ENCODE results near the gene LY86. TPM values are rescaled to one million over a fixed set of nuclear protein-coding genes. Genes with fewer than 3 reads are reported as not detected.

Gene LY86
- total RNA-seq, 1 experiment from 2014 or later: not detected

DNA sequence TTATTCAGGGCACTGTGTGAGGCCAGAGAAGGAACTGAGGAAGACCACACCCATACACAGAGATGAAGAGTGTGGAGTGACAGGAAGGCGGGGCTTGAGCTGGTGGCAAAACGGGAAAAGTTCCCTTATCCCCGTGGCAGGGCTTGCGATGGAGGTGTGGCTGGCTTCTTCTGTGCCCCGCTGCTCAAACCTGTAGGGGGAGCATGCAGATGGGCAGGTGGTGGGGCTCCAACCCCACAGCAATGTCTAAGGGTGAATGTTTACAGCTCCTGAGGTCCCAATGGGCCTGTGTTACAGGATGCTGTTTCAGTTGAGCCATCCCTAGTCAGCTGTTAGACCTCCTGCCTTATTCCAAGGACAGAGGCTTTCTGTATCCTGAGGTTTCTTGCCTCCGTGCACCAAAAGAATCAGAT, 105.9 kb downstream of the LY86 start:
- H3K36me3 Mint-ChIP-seq (ENCODE audit: insufficient read depth, unreplicated experiment): no peaks in the 10 kb centered on the region
- peaks cover 42% of the 10 kb centered on the region for H3K4me1 Mint-ChIP-seq (ENCODE audit: insufficient read depth, unreplicated experiment)
- peak overlapping the region; percentile 65 for H3K4me3 Mint-ChIP-seq (ENCODE audit: unreplicated experiment)
- TSS peak; percentile 79 for BruUV-seq (replicated peaks)
- CTCF ChIA-PET: interaction anchor here (0.5 to 1.7 kb wide), 4 partner anchors 17 to 112 kb away, joined by 3 to 6 read pairs (median 4); no protein-coding TSS in a partner anchor
- POLR2A ChIA-PET: interaction anchor here (0.6 to 3.0 kb wide), 26 partner anchors 8 to 568 kb away, joined by 3 to 22 read pairs (median 5); no protein-coding TSS in a partner anchor
- TF ChIP-seq, protein P1, sequence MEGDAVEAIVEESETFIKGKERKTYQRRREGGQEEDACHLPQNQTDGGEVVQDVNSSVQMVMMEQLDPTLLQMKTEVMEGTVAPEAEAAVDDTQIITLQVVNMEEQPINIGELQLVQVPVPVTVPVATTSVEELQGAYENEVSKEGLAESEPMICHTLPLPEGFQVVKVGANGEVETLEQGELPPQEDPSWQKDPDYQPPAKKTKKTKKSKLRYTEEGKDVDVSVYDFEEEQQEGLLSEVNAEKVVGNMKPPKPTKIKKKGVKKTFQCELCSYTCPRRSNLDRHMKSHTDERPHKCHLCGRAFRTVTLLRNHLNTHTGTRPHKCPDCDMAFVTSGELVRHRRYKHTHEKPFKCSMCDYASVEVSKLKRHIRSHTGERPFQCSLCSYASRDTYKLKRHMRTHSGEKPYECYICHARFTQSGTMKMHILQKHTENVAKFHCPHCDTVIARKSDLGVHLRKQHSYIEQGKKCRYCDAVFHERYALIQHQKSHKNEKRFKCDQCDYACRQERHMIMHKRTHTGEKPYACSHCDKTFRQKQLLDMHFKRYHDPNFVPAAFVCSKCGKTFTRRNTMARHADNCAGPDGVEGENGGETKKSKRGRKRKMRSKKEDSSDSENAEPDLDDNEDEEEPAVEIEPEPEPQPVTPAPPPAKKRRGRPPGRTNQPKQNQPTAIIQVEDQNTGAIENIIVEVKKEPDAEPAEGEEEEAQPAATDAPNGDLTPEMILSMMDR (IDR thresholded peaks at IDR 0.05; ENCODE audit: unreplicated experiment): no peak
- peak overlapping the region; percentile 97 for H3K27ac Mint-ChIP-seq (ENCODE audit: low read depth, unreplicated experiment)
- intact Hi-C loops (cut with micrococcal nuclease): loop anchor here (2.0 kb wide), 1 partner anchor 18 kb away; no protein-coding TSS in a partner anchor
- H3K27me3 Mint-ChIP-seq (ENCODE audit: insufficient read depth, unreplicated experiment): no peaks in the 10 kb centered on the region
- DNase-seq (ENCODE audit: unreplicated experiment): no peak
- no peaks in the 10 kb centered on the region for H3K9me3 Mint-ChIP-seq (ENCODE audit: unreplicated experiment)

DNA sequence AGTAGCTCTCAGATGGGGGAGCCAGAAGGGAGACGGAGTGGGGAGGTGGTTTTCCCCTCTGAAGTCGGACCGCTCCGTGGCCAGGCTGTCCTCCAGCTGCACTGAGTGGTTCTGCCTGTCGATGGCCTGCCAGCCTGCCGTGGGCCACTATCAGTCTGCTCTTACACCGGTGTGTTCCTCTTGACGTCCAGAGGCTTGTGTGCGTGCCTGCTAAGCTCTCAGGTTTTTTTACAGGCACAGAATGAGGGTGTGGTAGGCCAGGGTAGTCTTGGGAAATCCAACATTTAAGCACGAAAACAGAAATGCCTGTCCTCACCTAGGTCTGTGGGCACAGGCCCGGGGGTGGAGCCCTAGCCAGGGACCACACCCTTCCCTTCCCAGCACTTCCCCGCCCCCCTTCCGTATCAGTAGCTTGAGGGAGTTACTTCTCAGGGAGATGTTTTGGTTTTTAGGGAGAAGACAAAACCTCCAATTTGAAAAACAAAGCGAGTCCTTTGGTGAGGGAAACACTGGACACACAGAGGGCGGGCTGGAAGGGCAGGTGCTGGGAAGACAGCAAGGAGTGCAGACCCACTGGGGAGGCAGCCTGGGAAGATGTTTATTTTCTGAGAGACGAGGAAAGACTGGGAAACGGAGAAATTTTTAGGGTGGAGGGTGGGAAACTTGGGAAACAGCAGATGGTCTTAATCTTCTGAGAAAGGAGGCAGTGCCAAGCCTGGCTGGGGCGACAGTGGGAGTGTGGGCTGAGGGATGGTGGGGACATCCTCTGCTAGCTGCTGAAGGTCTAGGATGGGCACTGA, 106.5 kb downstream of the LY86 start:
- CTCF ChIA-PET: interaction anchor here (0.5 to 1.9 kb wide), 8 partner anchors 16 to 867 kb away, joined by 3 to 11 read pairs (median 4); no protein-coding TSS in a partner anchor
- peak; percentile 88 for DNase-seq (ENCODE audit: unreplicated experiment)

DNA sequence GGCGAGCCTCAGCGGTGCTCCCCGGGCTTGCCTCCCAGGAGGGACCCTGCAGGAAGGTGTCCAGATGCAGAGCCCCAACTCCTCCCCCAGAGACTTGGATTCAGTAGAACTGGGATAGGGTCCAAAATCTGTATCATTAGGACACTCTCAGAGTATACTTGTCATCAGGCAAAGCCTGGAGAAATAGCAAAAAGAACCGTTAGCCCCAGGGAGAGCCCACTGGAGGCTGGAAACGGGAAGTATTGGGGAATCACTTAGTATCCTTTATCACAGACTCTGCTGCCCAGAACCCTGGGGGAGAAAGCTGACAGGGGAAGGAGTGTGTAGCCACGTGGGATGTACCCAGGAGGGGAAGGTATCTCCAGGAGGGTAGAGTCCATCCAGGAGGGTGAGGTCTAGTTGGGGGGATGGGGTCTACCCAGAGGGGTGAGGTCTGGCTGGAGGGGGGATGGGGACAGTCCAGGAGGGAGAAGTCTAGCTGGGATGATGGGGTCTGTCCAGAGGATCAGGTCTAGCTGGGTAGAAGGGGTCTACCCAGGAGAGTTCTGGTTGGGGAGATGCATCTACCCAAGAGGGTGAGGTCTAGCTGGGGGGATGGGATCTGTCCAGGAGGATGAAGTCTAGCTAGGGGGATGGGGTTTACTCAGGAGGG, 107.2 kb downstream of the LY86 start:
- ChIA-PET POLR2A (interaction anchor here (0.7 to 3.0 kb wide), 24 partner anchors 10 to 893 kb away, joined by 3 to 22 read pairs (median 5); partner anchors contain the start of genes DSP and RREB1), CTCF (interaction anchor here (0.6 to 1.9 kb wide), 13 partner anchors 9 to 867 kb away, joined by 3 to 11 read pairs (median 4); no protein-coding TSS in a partner anchor)
- peak overlapping the region; percentile 97 for H3K27ac Mint-ChIP-seq (ENCODE audit: low read depth, unreplicated experiment)
- H3K36me3 Mint-ChIP-seq (ENCODE audit: insufficient read depth, unreplicated experiment): no peaks in the 10 kb centered on the region
- TF ChIP-seq, protein P1 (IDR thresholded peaks at IDR 0.05; ENCODE audit: unreplicated experiment): no peak
- intact Hi-C loops (cut with micrococcal nuclease): loop anchor here (1.0 to 2.0 kb wide), 2 partner anchors 8 to 17 kb away; no protein-coding TSS in a partner anchor
- no TSS peak for BruUV-seq (replicated peaks)
- no peaks in the 10 kb centered on the region for H3K27me3 Mint-ChIP-seq (ENCODE audit: insufficient read depth, unreplicated experiment)
- H3K4me3 Mint-ChIP-seq (ENCODE audit: unreplicated experiment): peak overlapping the region; percentile 65
- peak; percentile 51 for DNase-seq (ENCODE audit: unreplicated experiment)
- peaks cover 45% of the 10 kb centered on the region for H3K4me1 Mint-ChIP-seq (ENCODE audit: insufficient read depth, unreplicated experiment)
- no peaks in the 10 kb centered on the region for H3K9me3 Mint-ChIP-seq (ENCODE audit: unreplicated experiment)

More for the DNA sequence above, 106.5 kb downstream of the LY86 start:
- Mint-ChIP-seq H3K4me3 (ENCODE audit: unreplicated experiment) (peak overlapping the region; percentile 65), H3K27ac (ENCODE audit: low read depth, unreplicated experiment) (peak overlapping the region; percentile 97), H3K27me3 (ENCODE audit: insufficient read depth, unreplicated experiment) (no peaks in the 10 kb centered on the region), H3K36me3 (ENCODE audit: insufficient read depth, unreplicated experiment) (no peaks in the 10 kb centered on the region), H3K9me3 (ENCODE audit: unreplicated experiment) (no peaks in the 10 kb centered on the region), H3K4me1 (ENCODE audit: insufficient read depth, unreplicated experiment) (peaks cover 42% of the 10 kb centered on the region)
- intact Hi-C loops (cut with micrococcal nuclease): loop anchor here (1.0 to 2.0 kb wide), 2 partner anchors 8 to 18 kb away; no protein-coding TSS in a partner anchor
- no TSS peak for BruUV-seq (replicated peaks)
- TF ChIP-seq, protein P1 (IDR thresholded peaks at IDR 0.05; ENCODE audit: unreplicated experiment): no peak
- POLR2A ChIA-PET: interaction anchor here (0.6 to 3.0 kb wide), 31 partner anchors 8 to 894 kb away, joined by 3 to 22 read pairs (median 4); partner anchors contain the start of genes DSP and RREB1
